Limb (tissue), 2 donors: ENCODE results near the gene LOC128125822.
"Not testable (repeated sequence)": the region's sequence is repeated elsewhere in the genome, so short reads cannot be mapped to it uniquely, and the experiment has no call there.

Source experiments
- DNase-seq, 2 donors: peaks; one replicate each; pipeline ENCODE4 v3.0.0-alpha.2; 2016; ENCODE audit errors: extremely low spot score in 2 of 2

The LOC128125822 gene

GRCh38 chr6:63572044-63572746 lies at the start of gene LOC128125822, which contains the start of gene PTP4A1:
TSS of gene LOC128125822 (plus strand) at chr6:63572480.
TSS of gene PTP4A1 (plus strand) at chr6:63572480. CDS start at chr6:63576881, 4,401 bp downstream.
- peak; percentile 96 to 99 for DNase-seq

- not testable (repeated sequence) for DNase-seq
Measured at GRCh38 chr6:63522911-63523287, 49.4 kb upstream of the LOC128125822 start.

DNA sequence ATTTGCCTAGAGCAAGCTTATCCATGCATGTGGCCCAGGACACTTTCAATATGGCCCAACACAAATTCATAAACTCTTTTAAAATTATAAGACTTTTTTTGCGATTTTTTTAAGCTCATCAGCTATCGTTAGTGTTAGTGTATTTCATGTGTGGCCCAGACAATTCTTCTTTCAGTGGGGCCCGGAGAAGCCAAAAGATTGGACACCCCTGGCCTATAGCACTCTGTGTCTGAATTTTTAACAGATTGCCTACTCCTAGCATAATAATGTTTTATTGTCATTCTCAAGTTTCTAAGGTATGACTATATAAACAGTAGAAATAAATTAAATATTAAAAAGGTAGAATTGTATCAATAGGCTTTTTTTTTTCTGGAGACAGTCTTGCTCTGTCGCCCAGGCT lies 48.6 kb upstream of the LOC128125822 start:
- DNase-seq = no peak

GRCh38 chr6:63525186-63525878 lies 46.9 kb upstream of the LOC128125822 start:
- no peak for DNase-seq

- DNase-seq = no peak
Measured at GRCh38 chr6:63526931-63527330, 45.3 kb upstream of the LOC128125822 start.

DNA sequence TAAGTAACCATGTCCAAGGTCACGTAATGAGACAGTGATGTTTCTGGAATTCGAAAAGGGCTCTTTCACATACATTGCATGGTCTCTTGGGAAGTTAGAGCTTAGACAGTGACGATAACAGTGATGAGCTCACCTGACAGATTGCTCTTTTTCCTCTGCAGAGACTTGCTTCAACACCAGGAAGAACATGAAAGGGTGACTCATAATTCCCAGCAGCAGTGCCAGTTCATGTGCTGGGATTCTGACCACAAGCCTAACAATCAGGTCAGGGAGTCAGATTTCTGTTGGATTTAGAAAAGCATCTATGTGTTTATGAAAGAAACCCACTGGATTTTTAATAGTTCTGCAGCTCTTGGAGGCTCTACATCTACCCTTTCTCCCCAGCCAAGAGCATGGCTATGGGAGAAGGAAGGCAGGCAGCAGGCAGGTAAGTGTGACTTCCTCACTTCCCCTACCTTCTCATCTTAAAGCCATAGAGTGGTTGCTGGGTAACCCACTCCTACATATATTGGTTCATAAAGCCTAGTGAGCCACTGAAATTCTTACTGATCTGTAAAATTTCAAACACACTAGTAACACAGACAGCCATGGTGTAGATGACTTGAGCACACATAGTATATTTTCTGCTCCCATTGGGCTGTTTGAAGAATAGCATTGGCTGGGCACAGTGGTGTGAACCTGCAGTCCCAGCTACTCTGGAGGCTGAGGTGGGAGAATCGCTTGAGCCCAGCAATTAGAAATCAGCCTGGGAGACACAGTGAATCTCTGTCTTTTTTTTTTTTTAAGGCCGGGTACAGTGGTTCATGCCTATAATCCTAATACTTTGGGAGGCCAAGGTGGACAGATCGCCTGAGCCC lies 44.4 kb upstream of the LOC128125822 start:
- no peak for DNase-seq

GRCh38 chr6:63529498-63529897 lies 42.8 kb upstream of the LOC128125822 start:
- no peak for DNase-seq

- no peak for DNase-seq
Measured at GRCh38 chr6:63530182-63530581, 42.1 kb upstream of the LOC128125822 start.

GRCh38 chr6:63530991-63531390 lies 41.3 kb upstream of the LOC128125822 start:
- DNase-seq = no peak

DNA sequence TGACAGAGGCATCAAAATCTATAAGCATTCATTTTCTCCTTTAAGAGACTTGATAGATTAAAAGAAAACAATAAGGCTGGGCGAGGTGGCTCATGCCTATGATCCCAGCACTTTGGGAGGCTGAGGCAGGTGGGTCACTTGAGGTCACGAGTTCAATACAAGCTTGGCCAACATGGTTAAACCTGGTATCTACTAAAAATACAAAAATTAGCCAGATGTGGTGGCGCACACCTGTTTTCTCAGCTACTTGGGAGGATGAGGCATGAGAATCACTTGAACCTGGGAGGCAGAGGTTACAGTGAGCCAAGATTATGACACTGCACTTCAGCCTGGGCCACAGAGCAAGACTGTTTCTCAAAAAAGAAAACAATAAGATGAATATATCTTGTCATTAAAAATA lies 39.3 kb upstream of the LOC128125822 start:
- no peak for DNase-seq

DNA sequence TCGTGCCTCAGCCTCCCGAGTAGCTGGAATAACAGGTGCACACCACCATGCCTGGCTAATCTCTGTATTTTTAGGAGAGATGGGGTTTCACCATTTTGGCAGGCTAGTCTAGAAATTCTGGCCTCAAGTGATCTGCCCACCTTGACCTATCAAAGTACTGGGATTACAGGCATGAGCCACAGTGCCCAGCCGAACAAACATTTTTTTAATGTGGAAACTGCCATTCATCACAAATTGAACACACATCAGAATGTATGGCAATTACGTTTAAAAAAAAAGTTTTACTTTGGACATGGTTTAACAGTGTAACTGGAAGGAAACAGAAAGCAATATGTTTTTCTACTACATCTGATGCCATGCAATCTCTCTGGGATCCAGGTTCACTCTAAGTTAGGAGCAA lies 38.3 kb upstream of the LOC128125822 start:
- no peak for DNase-seq

DNA sequence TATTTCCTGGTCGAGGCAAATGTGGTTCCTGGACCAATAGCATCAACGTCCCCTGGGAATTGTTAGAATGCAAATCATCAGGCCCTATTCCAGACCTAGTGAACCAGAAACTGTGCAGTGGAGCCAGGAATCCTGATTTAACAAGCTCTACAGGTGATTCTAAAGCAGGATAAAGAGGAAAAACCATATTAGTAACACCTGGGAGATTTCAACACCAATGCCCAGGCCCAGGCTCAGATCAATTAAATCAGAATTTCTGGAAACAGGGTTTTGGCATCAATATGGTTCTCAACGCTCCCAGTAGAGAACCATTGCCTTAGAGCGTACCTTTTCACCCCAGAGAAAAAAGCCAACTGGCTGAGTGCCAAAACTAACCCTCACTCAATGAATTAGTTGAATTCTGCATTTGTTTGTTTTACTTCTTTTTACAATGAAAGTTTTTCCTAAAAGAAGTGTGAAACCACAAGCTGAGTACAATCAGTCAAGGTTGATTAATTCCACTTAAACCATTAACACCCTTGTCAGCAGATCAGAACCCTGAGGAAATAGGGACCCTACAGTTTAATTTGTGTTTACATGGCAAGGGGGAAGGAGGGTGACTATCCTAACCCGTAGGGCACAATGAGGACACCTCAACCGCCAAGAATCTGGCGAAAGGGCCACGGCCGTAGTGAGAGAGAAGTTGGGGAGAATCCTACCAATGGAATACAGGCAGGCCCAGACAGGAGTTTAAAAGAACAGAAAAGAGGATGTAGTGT lies 34.9 kb upstream of the LOC128125822 start:
- no peak for DNase-seq

DNA sequence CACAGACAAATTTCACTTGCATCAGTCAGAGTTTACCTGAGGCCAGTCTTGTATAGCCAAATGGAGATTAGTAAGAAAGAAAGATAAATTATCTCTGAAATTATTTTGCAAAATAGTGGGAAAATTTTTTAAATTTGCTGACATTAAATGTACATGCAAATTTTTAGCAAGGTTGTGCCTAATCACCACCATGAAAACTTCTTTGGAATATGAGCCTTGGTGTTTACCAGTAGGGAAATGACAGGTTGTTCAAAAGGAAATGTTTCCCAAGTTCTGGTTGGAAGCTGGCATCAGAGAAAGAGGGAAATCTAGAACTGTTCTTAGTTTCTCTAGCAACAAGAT lies 34.4 kb upstream of the LOC128125822 start:
- no peak for DNase-seq

DNA sequence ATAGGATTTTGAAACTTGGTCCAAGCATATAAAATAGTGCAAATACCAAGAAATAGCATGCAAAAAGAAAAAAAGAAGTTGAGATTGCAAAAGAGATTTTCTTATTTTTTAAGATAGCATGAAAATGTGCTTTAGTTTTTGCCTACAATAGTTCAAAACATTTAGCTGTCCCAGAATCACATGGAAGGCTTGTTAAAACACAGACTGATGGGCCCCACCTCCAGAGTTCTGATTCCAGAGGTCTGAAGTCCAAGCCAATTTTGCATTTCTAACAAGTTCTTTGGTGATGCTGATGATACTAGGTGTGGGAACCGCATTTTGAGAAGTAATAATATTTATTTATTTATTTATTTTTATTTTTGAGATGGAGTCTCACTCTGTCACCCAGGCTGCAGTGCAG lies 33.7 kb upstream of the LOC128125822 start:
- DNase-seq = no peak

DNA sequence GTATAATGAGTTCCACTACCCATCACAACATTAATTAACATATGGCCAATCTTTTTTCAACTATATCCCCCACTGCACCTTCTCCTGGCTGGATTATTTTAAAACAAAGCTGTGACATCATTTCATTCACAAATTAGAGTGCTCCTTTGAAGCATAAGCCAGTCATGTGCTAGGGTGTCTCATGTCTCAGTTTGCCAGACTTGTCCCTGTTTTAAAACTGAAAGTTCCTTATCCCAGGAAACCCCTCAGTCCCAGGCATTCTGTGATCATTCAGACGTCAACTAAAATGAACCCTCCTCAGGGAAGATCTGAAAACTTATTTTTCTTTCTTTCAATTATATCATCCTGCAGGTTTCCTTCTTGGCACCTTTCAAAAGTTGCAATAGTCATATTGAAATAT lies 29.3 kb upstream of the LOC128125822 start:
- no peak for DNase-seq

- DNase-seq = no peak
Measured at GRCh38 chr6:63543982-63544381, 28.3 kb upstream of the LOC128125822 start.

DNA sequence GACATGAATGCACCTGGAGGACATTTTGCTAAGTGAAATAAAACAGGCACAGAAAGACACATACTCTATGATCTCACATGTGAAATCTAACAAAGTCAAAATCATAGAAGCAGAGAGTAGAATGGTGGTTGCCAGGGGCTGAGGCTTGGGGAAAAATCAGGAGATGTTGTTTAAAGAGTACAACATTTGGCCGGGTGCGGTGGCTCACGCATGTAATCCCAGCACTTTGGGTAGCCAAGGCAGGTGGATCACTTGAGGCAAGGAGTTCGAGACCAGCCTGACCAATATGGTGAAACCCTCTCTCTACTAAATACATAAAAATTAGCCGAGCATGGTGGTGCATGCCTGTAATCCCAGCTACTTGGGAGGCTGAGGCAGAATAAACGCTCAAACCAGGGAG lies 26.0 kb upstream of the LOC128125822 start:
- no peak for DNase-seq

DNA sequence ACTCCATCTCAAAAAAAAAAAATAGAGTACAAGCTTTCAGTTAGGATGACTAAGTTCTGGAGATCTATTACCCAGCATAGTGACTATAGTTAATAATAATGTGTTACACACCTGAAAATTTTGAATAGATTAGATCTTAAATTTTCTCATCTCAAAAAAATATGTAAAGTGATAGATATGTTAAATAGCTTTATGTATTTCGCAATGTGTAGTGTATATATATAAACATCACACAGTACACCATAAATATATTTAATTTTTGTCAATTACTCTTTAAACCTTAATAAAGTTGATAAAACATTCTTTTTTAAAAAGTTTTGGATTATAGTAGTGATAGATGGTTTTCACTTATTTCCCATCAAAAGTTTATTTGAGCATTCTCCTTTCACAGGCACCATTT lies 25.6 kb upstream of the LOC128125822 start:
- DNase-seq = no peak

- no peak for DNase-seq
Measured at GRCh38 chr6:63549076-63549475, 23.2 kb upstream of the LOC128125822 start.

GRCh38 chr6:63553208-63553607 lies 19.1 kb upstream of the LOC128125822 start:
- DNase-seq = no peak

GRCh38 chr6:63553900-63554299 lies 18.4 kb upstream of the LOC128125822 start:
- no peak for DNase-seq

DNA sequence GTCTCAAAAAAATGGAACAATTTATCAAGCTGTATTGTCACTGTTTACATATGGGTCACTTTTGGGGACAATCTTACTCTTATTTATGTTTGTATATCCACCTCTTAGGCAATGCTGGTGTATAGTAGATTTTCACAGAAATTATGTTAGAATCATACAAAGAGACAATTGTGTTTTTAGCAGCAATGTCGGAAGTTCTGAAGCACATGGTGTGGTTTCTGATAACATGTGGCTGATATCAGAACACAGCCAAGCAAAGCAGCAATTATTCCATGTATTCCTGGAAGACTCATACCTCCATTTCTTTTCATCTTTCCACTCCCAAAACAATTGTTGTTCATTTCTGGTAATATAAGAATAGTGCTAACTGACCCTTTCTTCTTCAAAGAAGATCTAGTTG lies 17.5 kb upstream of the LOC128125822 start:
- DNase-seq = no peak
